ENCODE data around the gene CBARP.

The CBARP gene

DNA sequence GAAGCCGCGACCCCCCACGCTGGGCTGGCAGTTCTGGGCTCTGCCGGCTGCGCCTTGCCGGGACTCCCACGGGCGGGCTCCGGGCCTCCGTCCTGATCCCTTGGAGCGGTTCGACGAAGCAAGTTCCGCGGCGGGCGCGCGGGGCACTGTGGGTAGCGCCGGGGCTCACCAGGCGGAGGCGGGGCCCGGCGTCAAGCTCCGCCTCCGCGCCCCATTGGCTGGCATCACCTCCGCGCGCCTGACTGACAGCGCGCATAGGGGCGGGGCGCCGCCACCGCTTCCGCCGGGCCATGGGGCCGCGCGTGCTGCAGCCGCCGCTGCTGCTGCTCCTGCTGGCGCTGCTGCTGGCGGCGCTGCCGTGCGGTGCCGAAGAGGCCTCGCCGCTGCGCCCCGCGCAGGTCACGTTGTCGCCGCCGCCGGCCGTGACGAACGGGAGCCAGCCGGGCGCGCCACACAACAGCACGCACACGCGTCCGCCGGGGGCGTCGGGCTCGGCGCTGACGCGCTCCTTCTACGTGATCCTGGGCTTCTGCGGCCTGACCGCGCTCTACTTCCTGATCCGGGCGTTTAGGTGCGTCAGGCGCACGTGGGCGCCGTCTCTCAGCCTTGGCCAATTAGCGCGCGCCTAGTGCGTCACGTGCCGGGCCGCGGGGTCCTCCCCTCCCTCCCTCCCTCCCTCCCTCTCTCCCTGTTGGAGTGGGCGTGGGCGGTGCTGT lies 37.6 kb upstream of the CBARP start, which contains the start of gene FAM174C:
TSS of gene FAM174C (plus strand) at position 271 of the 716 bp plus-strand sequence. CDS start at position 291, 20 bp downstream.
- FAIRE-seq: peak; percentile 33

DNA sequence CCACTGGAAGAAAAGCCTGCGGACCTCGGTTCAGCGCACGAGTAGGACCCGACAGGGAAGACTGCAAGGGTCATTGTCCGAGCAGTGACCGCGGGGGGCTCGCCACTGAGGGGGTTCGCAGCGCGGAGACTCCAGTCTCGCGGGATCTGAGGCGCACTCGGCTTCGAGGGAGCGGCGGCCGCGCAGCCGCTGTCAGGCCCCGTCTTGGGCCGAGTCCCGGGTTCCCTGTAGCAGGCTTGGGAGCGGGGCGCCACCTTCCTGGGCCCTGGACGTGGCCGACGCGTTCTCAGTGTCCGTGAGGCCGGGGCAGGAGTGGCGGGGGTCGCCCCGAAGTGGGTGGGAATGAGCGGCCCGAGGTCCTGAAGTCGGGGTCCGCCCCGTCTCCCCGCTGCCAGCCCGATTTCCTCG lies 37.1 kb upstream of the CBARP start:
- FAIRE-seq: no peak

- FAIRE-seq: no peak
Measured at GRCh38 chr19:1274081-1274851, 36.5 kb upstream of the CBARP start.

DNA sequence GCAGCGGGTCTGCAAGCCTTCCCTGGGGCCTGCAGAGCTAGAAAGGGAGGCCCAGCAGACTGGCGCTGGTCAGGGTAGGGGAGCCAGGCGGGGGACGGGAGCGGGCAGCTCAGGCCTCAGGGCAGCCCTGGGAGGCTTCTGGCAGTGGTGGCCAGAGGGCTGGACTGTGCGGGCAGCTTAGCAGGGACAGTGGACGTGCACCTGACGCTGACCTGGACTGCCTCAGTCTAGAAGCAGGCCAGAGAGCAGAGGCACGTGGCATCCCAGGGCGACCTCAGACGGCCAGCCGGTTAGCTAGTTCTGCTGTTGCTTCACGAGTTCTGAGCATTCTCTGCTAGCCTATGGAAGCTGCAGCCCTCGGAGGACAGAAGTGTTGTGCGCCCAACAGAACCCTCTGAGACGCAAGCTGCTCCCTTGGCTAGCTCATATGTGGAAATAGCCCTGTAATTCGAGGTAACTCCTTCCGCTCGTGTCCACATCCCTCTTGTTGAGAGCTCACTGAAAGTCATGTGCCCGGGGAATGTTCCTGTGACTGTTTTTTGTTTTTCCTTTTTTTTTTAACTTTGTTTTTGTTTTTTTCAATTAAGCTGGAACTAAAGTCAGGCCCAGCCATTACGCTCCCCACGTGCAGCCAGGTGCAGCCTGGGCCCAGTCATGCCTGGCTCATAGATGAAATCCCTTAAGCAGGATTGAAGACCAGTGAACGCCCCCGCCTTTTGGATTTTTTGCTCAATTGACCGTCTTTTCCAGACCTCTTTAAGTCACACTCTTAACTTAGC lies 35.6 kb upstream of the CBARP start:
- FAIRE-seq: peak; percentile 88

GRCh38 chr19:1272423-1273262 lies 34.8 kb upstream of the CBARP start:
- no peak for FAIRE-seq

DNA sequence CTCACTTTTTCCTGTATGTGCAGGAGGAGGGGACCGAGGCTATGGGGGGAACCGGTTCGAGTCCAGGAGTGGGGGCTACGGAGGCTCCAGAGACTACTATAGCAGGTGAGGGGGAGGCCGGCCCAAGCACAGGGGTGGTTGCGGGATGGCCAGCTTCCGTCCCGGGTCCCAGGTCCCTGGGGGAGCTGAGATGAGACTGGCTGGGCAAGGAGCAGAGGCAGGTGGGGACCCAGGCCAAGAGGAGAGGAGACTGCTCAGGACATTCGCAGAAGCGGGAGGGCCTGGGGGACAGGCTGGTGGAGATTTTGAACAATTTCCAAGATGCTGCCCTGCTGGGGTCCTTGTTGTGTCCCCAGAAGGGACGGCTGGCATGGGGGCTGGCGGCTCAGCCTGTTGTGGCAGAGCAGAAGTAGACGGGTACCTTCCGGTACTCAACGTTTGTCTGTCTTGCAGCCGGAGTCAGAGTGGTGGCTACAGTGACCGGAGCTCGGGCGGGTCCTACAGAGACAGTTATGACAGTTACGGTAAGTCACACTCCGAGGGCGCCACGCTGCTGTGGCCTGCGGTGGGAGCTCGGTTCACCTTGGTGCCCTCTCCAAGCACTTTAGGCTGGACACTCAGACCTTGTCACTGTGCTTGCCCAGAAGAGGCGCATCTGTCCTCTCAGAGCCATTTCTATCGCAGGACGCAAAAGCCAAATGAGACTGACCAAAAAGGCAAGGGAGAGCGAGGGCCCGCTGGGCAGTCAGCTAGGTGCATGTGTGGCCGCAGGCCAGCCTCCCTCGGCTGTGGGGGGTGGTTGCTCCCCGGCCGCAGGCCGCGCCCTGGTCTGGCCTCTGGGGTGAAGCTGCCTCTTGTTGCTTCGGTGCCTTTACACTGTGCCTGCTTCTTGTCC lies 34.0 kb upstream of the CBARP start:
- FAIRE-seq: no peak

- FAIRE-seq: no peak
Measured at GRCh38 chr19:1270854-1271527, 33.2 kb upstream of the CBARP start.

DNA sequence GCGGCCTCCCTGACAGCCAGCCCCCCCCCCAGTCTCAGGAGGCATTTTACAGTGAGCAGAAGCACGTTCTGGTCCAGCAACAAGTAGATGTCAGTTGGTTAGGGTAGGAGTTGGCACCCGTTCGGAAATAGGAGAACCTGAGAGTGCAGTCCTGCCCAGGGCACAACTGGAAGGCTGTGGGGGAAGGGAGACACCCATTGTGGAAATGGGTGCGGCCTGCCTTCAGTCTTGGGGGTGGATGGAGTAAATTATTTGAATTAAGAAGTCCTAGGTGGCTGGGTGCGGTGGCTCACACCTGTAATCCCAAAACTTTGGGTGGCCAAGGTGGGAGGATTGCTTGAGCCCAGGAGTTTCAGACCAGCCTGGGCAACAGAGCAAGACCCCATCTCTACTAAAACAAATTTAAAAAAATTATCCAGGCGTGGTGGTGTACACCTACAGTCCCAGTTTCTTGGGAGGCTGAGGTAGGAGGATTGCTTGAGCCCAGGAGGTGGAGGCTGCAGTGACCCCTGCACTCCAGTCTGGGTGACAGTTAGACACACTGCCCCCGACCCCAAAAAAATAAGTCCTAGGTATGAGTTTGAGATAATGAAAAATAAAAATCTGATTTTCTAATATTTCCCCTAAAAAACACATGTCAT lies 32.5 kb upstream of the CBARP start:
- FAIRE-seq: no peak

DNA sequence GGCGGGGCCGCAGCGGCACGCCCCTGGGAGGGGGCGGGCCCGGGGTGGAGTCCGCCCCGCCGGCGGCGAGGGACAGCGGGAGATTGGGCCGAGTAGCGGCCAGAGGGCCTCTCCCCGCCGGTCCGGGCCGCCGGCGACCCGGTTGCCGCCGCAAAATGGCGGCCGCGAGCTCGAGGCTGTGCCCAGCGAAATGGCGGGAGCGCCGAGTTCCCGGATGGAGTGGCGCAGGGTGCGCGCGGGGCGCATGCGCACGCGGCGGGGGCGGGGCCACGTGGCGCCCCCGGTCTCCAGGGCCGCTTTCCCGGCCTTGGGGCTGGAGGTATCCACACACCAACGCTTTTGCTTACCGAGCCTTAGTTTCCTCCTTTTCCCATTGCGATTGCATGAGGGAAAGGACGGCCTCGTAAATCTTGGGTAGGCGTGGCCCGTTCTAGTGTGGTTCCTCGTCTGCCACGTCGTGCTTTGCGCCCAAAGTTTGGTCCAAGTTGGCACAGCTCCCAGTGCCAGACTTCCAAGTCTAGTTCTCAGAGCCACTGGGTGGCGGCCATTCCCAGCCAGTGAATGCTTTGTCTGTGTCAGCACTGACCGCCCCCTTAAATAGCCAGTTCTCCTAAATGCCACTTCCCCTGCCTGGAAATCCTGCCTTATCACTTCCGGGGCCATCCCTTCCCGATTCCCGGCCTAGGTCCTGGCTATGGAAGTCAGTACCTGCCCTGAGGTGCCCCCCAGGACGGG lies 31.8 kb upstream of the CBARP start:
- FAIRE-seq: no peak

DNA sequence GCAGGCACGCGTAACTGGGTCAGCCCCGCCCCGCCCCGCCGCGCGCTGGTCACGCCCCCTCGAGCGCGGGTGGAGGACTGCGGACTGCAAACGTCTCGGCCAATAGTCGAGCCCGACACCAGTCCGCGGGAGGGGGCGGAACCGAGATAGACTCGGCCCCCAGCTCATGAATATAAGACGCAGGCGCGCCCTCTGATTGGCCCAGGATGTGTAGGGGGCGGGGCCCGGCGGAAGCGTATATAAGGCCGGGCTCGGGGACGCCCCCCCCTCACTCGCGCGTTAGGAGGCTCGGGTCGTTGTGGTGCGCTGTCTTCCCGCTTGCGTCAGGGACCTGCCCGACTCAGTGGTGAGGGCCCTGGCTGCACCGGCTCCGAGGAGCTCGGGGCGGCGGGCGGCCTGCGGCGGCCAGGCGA lies 31.3 kb upstream of the CBARP start, which contains the start of gene CIRBP:
TSS of gene CIRBP (plus strand) at position 268 of the 413 bp plus-strand sequence. CDS start 1,602 bp downstream, outside the sequence.
- FAIRE-seq: peak; percentile 98

- FAIRE-seq: no peak
Measured at GRCh38 chr19:1268226-1269064, 30.6 kb upstream of the CBARP start.

- FAIRE-seq: no peak
Measured at GRCh38 chr19:1267477-1268225, 29.8 kb upstream of the CBARP start.

GRCh38 chr19:1266916-1267476 lies 29.2 kb upstream of the CBARP start:
- no peak for FAIRE-seq

DNA sequence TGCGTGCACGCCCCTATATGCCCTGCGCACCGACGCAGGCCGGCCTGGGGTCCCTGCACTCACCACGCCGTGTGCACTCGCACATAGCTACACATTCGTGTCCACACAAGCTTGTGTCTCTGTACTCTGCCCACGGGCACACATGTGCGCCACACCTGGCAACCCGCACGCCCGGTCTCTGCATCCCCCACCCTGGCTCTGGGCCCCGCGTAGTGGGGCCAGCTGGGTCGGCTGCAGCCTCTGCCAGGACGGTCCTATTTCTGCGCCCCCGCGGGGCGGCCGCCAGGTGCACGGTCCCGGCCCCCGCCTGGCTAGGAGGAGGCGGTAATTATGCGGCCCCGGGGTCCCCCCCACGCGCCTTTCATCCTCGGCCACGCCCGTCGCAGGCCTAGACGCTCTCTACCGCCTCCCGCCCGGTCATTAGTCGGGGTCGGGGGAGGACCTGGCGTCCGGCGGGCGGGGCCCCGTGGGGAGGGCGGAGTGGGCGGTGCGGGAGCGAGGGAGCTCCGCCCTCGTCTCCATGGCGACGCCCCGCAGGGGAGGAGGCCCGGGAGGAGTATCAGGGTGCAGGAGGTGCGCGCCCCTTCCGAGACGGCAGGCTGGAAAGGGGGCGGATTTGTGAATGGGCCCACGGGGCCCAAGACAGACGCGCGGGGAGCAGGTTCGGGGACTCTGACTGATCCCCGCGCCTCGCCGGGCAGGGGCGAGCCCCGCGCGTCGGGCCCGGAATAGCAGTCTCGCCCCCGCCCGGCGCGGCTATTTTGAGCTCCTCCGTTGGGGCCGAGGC lies 28.5 kb upstream of the CBARP start:
- peak; percentile 83 for FAIRE-seq

DNA sequence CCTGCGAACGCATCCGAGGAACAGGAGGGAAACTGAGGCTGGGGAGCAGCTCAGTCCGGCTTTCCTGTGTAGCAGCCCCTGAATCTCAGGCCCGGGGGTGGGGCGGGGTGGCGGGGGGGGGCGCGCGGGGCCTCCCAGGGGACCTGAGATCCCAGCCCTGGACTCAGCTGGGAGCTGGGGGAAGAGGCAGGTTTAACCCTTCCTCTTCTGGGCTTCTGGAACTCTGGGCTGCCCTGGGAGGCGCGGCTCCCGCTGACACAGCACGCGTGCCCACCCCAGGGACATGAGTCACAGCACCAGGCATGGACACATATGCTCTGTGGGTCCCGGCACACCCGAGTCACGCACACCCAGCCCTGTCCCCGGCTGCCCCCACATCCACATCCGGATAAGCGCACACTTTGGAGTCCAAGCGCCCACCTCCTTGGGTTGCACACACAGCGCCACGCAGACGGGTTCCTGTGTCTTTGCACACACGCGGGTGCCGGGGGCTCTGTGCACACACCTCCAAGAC lies 27.9 kb upstream of the CBARP start:
- FAIRE-seq: no peak
